ENCODE data around the gene MAPK11.
A peak's percentile ranks its signal among the peaks of the same experiment; 100 is the strongest.

The MAPK11 gene

GRCh38 chr22:50293441-50294318 lies 23.5 kb upstream of the MAPK11 start:
- no peak for DNase-seq

DNA sequence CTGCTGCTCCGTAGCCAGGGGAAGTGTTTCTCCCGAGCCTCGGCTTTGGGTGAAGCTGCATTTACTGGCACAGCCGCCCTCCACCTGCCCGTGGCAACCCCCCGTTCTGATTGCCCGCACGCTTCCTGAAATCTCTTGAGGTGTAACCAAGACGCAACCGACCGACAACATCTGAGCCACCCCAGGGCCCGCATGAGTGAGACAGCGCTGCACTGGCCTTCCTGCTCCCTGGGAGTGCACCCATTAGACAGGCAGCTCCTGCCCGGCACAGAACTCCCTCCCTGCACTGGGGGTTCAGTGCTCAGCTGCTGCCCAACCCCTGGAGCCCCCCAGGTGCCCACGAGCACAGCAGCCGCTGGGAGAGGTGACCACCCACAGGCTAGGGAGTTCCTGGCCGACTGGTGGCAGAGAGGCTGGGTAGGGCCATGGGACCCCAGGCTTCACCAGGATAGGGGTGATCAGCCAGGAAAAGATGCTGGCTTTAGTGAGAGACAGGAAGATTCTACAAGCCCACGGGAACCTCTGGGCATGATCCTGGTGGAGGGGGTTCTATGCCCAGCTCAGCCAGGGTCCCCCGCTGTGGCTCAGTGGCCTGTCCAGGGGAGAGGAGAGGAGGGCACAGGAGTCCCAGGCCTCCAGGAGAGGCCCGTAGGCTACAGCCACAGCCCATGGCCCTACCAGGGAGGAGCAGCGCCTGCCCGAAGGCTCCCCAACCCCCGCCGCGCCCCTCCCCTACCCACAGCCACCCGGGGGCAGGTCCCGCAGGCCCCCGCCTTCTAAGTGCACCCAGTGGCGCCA lies 22.7 kb upstream of the MAPK11 start:
- no peak for DNase-seq

DNA sequence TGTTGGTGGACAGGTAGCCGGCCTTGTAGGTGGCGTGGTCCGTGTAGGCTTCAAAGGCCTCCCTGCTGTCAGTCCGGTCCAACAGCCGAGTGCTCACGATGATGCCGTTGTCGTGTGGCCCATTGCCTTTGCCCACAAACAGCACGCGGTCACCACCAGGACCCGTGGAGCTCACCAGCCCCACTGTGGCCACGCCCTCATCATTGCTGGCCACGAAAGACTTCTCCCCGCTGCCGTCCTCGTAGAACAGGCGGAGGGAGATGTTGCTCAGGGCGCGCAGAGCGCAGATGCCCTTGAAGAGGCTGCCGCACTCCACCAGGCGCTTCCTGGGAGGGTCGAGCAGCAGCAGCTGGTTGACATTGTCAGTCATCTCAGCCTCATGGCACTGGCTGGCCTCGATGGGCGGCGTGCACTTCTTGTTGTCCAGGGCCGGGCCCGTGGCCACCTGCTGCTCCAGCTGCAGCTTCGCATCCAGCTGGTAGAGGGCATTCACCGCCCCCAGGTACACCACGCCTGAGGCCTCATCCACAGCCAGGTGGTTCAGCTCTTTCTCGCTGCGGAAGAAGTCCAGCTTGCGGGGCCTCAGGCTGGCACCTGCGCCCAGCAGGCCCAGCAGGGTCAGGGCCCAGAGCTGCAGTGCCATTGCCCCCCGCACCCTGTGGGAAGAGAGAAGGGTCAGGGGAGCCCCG lies 19.9 kb upstream of the MAPK11 start:
- no peak for DNase-seq

- DNase-seq = no peak
These were observed 19.2 kb upstream of the MAPK11 start for GRCh38 chr22:50289151-50289941.

DNA sequence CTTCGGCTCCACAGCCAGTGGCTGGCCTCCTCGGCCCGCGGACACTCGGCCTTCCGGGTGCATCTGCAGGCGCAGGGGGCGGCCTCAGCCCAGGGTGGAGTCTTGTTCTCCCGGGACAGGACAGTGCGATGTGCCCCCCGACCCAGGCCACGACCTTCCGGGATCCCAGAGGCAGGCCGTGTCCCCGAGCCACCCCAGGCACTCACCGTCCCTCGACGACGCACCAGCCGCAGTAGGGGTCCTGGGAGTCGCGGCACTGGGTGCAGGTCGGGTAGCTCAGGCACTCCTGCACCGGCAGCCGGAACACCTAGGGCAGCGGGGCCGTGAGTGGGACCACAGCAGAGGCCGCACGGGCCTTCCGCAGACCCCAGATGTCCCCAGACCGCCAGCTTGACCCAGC lies 17.6 kb upstream of the MAPK11 start:
- no peak for DNase-seq

DNA sequence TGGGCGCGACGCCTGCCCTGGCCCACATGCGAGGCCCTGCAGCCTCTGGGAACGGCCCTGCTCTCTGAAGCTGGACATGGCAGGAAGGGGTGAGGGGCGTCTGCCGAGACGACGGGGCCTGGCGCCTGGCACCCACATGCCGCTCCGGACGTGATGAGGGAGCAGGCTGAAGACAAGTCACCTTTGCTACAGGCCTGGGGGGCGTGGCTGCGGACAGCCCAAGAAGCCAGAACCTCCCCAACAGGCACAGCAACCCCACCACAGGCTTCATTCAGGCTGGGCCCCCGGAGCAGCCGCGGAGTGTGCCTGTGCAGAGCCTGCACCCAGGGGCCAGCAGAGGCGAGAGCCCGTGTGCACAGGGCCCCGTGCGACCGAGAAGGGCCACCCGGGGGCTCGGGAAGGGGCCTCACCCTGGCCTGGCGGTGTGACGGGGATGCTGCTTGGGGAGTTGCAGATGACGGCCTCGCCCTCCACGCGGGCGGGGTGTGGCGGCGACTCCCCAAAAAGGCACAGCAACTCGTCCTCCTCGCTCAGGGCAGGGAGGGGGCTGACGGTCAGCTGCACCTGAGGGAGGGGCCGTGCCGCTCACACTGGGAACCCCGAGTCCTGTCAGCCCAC lies 16.6 kb upstream of the MAPK11 start:
- no peak for DNase-seq

- no peak for DNase-seq
These were observed 16.1 kb upstream of the MAPK11 start for GRCh38 chr22:50286275-50286674.

GRCh38 chr22:50285568-50286229 lies 15.5 kb upstream of the MAPK11 start:
- no peak for DNase-seq

DNA sequence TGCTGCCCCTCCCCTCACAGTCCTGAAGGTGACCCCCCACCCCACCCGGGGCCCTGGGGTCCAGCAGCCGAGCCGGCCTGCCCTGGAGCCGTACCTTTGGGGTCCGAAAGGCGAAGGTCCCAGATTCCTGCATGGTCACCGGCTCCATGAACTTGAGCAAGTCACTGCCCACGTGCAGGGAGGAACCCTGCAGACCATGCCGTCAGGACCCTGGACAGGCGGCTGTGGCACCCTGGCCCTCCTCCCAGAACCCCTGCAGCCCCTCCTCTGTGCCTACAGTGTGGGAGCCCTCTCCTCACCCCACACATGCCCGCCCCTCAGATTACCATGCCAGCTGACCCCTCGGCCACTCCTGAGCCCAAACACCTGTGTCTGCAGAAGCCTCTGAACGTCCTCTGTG lies 14.3 kb upstream of the MAPK11 start:
- no peak for DNase-seq

DNA sequence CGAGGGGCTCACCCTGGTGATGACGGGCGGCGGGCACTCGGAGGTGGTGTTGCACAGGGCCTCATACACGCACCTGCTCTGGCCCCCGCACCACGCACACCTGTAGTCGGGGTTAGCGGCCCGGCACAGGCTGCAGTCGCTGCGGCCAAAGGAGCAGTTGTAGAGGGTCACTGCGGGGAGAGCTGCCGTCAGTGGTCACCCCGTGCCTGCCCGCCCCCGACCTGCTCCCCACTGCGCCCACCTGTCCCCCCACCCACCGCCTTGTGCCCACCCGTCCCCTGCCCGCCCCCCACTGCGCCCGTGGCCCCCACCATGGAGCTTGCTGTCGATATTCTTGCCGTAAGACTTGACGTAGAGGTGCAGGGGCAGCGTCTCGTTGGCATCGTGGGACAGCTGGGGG lies 13.6 kb upstream of the MAPK11 start:
- DNase-seq = no peak

GRCh38 chr22:50282361-50283155 lies 12.4 kb upstream of the MAPK11 start:
- no peak for DNase-seq

DNA sequence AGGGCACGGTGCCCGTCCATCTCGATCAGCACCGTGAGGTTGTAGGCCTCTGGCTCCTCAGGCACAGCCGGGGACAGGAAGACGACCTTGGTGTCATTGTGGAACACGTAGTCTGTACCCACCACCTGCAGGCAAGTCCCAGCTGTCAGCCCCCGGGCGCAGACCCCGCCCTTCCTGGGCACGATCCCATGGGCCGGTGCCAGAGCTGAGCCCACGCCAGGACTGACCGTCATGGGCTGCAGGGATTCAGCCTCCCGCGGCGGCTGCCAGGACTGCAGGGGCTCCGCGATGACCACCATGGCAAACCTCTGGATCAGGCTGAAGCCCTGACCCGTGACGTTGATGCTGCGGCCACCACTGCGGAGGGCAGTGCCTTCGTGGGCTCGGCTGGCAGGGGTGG lies 11.8 kb upstream of the MAPK11 start:
- no peak for DNase-seq

DNA sequence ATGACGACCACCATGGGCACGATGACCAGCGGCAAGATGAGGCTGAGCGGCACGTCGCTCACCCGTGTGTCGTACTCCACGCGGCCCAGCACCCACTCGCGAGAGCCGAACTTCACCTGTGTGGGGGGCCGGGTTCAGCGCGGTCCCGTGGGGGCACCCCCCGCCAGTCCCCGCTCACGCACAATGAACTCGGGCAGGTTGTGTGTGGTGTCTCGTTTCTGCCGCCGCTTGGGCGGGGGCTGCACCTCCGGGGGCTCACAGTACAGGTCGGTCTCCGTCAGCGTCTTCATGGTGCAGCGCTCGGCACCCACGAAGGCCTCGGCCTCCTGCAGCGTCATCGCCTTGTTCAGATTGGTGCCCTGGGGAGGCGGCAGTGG lies 11.2 kb upstream of the MAPK11 start:
- DNase-seq = no peak

GRCh38 chr22:50280708-50281383 lies 10.7 kb upstream of the MAPK11 start:
- no peak for DNase-seq

DNA sequence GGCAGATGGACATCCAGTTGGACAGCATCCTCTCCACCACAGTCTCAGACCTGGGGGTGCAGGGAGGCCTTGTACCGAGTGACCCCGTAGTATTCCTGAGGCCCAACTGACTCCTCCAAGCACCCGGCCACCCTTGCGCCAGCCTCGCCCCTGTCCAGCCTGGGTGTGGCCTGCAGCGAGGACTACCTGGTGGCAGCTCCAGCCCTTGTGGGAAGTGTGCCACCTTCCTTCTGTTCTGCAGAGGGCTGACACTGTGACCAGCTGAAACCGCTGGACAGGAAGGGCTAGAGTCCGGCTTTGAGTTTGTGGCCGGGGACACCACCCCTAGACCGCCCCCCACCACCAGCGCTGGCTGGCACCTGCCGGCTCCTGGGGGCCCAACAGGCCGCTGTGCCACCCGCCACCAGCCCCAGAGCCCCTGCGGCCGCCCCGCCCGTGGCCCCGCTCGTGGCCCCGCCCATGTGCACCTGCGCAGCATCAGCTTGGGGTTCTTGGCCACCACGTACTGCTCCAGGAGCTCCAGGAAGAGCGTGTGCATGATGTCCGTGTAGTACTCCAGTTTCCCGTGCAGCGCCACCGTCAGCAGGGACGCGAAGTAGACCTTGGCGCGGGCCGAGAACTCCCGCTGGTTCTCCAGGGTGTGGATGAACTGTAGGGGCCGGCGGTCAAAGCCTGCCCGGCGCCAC lies 10.0 kb upstream of the MAPK11 start:
- DNase-seq = no peak

- DNase-seq = no peak
These were observed 8.9 kb upstream of the MAPK11 start for GRCh38 chr22:50278956-50279619.

DNA sequence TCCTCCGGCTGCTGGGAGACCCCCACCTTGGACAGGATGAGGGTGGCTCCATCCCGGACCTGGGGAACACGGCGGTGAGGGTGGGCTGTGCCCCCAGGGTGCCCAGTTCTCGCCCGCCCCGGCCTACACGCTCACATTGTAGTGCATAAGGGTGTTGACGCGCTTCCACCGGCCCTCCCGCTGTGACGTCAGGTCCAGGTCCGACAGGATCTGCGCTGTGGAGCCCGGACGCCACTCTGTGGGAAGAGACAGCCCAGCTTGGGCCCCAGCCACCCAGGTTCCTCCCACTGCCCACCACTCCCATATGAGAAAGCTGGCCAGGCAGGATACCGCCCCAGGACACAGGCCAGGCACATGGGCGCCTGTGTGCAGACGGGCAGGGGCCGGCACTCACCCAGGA lies 8.3 kb upstream of the MAPK11 start:
- no peak for DNase-seq

DNA sequence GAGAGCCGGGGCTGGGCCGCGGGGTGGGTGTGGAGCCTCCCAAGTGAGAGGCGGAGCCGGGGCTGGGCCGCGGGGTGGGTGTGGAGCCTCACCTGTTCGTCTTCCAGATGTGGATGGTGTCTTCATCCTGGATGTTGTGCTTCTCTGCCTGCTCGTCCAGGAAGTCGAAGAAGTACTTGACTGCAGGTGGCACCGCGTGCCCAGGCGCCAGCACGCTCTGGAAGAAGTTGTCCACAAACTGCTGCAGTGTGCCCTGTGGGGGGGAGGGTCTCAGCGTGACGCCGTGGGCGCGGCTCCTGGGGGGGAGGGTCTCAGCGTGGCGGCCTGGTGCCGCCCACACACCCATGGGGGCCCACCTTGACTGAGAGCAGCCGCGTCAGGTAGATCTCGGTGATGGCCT lies 7.6 kb upstream of the MAPK11 start:
- no peak for DNase-seq

DNA sequence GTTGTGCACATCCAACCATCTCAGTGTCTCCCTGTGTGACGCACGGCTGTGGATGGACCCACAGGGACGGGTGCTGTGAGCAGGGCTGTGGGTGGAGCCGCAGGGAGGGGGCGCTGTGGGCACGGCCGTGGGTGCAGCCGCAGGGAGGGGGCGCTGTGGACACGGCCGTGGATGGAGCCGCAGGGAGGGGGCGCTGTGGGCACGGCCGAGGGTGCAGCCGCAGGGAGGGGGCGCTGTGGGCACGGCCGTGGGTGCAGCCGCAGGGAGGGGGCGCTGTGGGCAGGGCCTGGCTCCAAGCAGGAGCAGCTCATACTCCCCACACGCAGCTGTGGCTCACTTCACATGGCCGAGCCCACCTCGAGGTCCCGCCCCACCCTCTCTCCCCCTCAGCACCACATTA lies 6.0 kb upstream of the MAPK11 start:
- peak; percentile 33 for DNase-seq

Measured in central memory CD4-positive, alpha-beta T cell (primary cell).